HL-60/S4 treated with phorbol 12-myristate 13-acetate at 8.2 ng/mL for 4 days and 3 days (cell line): Measurements from ENCODE around the gene AKAP13.
"Not testable (repeated sequence)": the region's sequence is repeated elsewhere in the genome, so short reads cannot be mapped to it uniquely, and the experiment has no call there.

Experiments used
- in situ Hi-C: fragments of 300-500 bp; cut with MboI; formaldehyde crosslinking; loops from 2 replicates; pipeline ENCODE4 v1.15.0; 2022; ENCODE audit warnings: low sequenced_read_pairs

AKAP13 gene

GRCh38 chr15:85518979-85519761, 138.8 kb downstream of the AKAP13 start:
- in situ Hi-C loops = no loop called here

DNA sequence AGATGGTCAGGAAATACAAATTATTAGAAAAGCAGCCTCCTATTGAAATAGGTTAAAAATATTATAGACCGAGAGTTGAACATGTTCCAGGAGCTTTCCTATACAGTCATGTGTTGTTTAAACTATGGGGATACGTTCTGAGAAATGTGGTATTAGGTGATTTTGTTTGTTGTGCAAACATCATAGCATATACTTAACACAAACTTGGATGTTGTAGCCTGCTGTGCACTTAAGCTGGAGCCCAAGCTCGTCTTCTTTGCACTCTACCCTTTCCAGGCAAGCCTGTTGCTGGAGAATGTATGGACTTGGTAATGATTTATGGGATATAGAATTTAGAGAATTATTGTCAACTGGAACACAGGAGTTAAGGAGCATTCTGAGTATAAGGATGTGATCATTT, 140.2 kb downstream of the AKAP13 start:
- in situ Hi-C loops = no loop called here

- in situ Hi-C loops = no loop called here
Measured at GRCh38 chr15:85523530-85523929, 143.1 kb downstream of the AKAP13 start.

DNA sequence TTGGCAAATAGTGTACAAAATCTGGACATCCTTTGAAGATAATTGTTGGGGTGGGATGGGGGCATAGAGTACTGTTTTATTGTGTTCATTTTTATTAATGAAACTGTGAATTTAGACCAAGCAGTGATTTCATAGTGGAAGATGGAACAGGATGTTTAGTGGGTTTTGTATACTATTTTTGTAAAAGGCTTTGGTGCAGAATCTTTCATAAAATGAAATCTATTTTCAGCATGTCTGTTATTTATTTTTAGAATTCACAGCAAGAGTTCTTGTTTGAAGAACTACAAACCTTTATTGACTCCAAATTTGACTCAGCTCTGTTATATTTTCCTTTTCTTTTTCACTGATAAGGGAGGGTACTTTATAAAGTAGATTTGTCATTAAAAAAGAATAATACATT, 145.4 kb downstream of the AKAP13 start:
- in situ Hi-C loops = no loop called here

DNA sequence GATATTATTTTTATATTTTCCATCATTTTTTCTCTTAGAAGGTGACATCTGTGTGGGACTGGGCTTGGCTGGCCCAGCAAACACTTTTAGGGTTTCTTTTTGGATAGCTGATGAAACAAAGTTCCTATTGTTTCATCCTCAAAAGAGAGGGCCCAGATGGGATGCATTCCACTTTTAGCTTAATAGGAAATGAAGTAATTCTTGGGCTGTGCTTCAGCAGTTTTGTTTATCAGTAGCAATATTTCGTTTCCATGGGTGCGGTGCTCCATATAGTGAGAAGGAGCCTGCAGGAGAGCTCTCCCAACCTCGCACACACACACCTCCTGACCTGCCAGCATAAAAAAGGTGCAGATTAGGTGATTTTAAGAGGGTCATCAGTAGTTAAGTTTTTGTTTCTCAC, 147.5 kb downstream of the AKAP13 start:
- in situ Hi-C loops = no loop called here

DNA sequence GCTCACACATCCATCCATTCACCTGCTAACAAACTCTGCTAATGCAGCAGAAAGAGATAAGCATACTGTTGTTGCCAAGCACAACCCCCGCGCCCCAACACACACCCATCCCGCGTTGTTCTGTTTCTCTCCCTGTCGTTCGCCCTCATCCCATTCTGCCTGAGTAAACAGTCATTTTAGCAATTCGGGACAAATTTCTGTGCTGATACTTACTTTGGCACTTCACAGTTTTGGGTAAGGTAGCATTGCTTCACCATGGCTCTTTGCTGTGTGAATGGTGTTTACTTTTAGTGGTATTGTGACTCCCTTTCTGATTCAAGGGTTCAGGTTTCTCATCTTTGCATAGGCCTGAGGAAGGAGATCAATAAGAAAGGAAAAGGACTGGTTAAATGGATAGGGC, 149.7 kb downstream of the AKAP13 start:
- in situ Hi-C loops = no loop called here

- in situ Hi-C loops = no loop called here
Measured at GRCh38 chr15:85531083-85531482, 150.7 kb downstream of the AKAP13 start.

DNA sequence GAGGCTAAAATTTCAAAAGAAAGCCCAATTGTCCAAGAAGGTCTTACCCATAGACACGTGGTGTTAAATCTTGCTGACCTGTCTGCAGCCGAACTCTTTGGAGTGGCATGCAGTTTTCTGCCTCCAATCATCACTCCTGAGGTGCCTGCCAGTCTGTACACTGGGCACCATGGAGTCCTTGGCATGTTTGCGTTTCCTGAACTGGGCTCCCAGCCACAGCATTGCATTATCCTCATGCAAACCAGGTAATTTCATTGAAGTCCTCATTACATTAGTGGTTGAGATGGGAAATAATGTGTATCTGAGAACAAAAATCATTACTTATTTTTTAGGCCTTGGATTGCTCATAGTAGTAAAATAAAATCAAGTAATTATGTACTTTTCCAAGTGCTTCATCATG, 152.3 kb downstream of the AKAP13 start:
- in situ Hi-C loops = no loop called here

GRCh38 chr15:85534031-85534430, 153.6 kb downstream of the AKAP13 start:
- in situ Hi-C loops = no loop called here

DNA sequence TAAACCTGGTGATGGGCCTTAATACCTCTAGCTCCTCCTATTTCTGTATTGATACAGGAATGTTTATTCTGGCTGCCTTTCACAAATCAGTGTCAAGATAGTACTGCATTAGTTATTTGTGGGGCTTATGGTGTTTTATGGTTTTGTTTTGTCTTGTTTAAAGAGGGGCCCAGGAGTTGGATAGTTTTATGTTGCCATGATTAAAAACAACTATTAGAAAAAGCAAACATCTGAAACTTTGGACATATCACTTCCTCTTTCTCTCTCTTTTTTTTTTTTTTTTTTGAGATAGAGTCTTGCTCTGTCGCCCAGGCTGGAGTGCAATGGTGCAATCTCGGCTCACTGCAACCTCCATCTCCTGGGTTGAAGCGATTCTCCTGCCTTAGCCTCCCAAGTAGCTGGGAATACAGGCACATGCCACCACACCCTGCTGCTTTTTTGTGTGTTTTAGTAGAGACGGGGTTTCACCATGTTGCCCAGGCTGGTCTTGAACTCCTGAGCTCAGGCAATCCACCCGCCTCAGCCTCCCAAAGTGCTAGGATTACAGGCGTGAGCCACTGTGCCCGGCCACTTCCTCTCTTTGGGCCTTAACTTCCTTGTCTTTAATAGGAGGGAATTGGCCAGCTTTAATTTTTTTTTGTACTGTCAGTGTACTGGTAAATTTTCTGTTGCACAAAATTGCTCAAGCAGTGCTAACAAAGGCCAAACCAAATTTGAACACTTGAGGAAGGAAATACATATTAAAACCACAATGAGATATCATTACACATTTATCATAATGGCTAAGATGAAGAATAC, 155.3 kb downstream of the AKAP13 start:
- in situ Hi-C loops = not testable (repeated sequence)

GRCh38 chr15:85536341-85536740, 155.9 kb downstream of the AKAP13 start:
- in situ Hi-C loops = no loop called here

- in situ Hi-C loops = no loop called here
Measured at GRCh38 chr15:85539491-85539890, 159.1 kb downstream of the AKAP13 start.

DNA sequence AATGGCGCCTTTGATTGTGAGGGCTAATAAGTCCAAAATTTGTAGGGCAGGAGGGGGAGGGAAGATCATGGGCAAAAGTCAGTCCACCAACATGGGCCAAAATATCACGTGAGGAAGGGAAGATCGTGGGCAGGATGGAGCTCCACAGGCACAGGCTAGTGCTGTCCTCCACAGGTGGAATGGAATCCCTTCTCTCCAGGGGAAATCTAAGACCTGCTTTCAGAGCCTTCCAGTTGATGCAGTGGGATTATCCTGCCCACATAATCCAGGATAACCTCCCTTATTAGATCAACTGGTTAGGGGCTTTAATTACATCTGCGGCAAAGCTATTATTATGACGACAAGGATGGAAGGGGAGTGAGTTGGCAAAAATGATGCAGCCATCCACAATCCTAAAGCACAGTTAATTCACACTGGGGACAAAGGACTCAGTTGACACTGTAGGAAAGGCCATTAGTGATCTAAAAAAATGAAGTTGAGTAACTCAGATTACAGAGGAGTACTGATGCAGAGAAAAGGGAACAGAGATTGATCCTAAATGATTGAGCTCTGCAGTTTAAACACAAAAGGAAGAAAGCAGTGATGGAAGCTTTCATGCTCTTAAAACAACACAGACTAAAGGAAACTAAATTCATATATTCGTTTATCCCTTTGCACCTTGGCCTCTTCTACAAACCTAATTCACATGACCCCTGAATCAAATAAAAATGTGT, 159.8 kb downstream of the AKAP13 start:
- in situ Hi-C loops = no loop called here

GRCh38 chr15:85541744-85542143, 161.3 kb downstream of the AKAP13 start:
- in situ Hi-C loops = no loop called here

DNA sequence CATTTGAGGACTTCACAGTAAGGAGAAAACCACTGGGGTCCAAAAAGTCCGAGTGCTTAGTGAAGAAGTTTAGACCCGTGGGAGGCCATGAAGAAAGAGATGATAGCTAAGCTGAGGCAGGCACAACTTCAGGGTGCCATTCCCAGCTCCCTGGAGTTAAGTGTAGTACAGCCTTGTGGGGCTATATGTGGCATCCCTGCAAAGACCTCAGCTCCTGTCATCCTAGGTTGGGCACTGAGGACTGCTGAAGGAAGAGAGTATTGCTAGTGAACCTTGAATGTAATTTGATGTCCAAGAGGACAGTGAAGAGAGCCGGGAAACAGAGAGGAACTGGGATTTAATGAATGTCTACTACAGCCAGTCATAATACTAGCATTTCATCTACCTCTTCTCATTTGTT, 162.1 kb downstream of the AKAP13 start:
- in situ Hi-C loops = no loop called here

GRCh38 chr15:85542895-85543331, 162.5 kb downstream of the AKAP13 start:
- in situ Hi-C loops = no loop called here

- in situ Hi-C loops = no loop called here
Measured at GRCh38 chr15:85543741-85544155, 163.3 kb downstream of the AKAP13 start.

DNA sequence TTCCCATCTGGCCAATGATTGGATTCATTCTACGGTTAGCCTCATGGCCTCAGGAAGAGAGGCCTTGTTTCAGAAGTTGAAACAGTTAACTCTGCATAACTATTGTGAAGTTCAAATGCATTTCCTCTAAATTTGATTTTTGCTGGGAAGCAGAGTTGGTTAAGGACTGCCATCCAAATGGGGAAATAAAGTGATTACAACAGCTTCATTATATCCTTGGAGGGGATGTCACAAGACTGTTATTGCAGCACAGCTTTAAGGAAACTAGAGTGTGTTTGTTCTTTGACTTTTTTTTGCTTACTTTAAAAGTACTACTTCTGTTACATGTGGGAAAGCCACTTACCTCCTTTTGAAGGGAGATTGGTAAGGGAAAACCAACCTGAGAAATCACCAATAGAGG, 164.8 kb downstream of the AKAP13 start:
- in situ Hi-C loops = no loop called here

- in situ Hi-C loops = no loop called here
Measured at GRCh38 chr15:85545752-85546151, 165.3 kb downstream of the AKAP13 start.

DNA sequence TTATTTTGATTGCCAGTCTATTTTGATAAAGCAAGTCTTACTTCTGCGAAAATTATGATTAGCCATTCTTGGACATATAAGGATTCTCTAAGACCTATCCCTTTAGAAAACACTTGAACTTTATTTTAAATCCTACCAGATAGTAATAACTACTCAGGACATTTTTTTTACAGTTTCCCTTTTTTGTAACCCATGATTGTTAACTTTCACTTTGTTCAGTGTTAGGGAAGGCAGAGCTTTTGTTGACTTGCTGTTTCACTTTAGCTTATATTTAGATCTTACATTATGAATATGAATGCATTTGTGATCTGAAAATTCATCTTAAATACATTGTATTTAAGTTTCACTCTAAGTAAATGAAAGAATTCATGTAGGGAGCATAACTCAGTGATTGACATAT, 167.0 kb downstream of the AKAP13 start:
- in situ Hi-C loops = no loop called here

DNA sequence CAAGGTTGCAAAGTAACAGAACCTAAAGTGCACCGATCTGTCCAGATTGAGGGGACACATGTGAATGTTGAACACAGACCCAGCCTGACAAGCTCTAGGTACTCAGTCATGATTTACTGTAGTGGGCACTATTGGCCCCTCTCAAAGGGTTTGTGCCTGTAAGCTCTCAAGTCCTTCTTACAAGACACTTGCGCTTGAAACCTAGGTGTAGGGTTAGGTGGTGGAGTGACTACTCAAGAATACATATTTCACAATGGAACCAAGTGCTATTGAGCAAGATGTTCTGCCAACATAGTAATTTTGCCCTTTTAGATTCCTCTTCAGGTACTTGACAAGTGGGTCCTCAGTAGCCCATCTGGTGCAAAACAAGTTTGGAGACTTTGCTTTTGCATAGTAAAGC, 169.9 kb downstream of the AKAP13 start:
- in situ Hi-C loops = no loop called here
